Endodermal cell (in vitro differentiated cells): ENCODE measurements around the gene CYSLTR2. TPM values are rescaled to one million over a fixed set of nuclear protein-coding genes. Genes with fewer than 3 reads are reported as not detected.

Experiments used
- DNase-seq: peaks from one replicate; pipeline ENCODE4 v3.0.0-alpha.2; 2017
- H3K27ac ChIP-seq: 2 replicates; pipeline ENCODE4 v1.5.1; 2013; ENCODE audit warnings: mild to moderate bottlenecking, low read depth, low read length, moderate library complexity
- H3K27me3 ChIP-seq: 2 replicates; pipeline ENCODE4 v1.6.1; 2013; ENCODE audit warnings: mild to moderate bottlenecking, low read length, moderate library complexity; ENCODE audit not compliant: insufficient read depth, control insufficient read depth, poor library complexity, severe bottlenecking
- H3K36me3 ChIP-seq: 2 replicates; pipeline ENCODE4 v1.7.0; 2013; ENCODE audit warnings: mild to moderate bottlenecking, low read length, moderate library complexity; ENCODE audit not compliant: control insufficient read depth, insufficient read depth
- H3K4me1 ChIP-seq: one replicate; pipeline ENCODE4 v1.7.0; 2013; ENCODE audit warnings: low read length; ENCODE audit not compliant: control insufficient read depth, insufficient read depth
- H3K4me3 ChIP-seq: 2 replicates; pipeline ENCODE4 v1.5.1; 2013; ENCODE audit warnings: mild to moderate bottlenecking, low read length, moderate library complexity
- H3K9ac ChIP-seq: 2 replicates; pipeline ENCODE4 v1.6.1; 2013; ENCODE audit warnings: mild to moderate bottlenecking, low read length, moderate library complexity; ENCODE audit not compliant: poor library complexity, severe bottlenecking; ENCODE audit errors: extremely low read depth
- H3K9me3 ChIP-seq: 2 replicates; pipeline ENCODE4 v1.6.1; 2013; ENCODE audit warnings: mild to moderate bottlenecking, low read length, moderate library complexity; ENCODE audit not compliant: control insufficient read depth
- H3K27ac Mint-ChIP-seq: 2 replicates; pipeline ENCODE4 v1.8.0; 2020; ENCODE audit warnings: mixed read lengths
- H3K27me3 Mint-ChIP-seq: 2 replicates; pipeline ENCODE4 v1.8.0; 2021; ENCODE audit warnings: mild to moderate bottlenecking, mixed read lengths; ENCODE audit not compliant: insufficient read depth
- H3K36me3 Mint-ChIP-seq: 2 replicates; pipeline ENCODE4 v1.8.0; 2020; ENCODE audit warnings: low read depth, mixed read lengths
- H3K4me1 Mint-ChIP-seq: 2 replicates; pipeline ENCODE4 v1.8.0; 2020; ENCODE audit warnings: mixed read lengths
- H3K4me3 Mint-ChIP-seq: 2 replicates; pipeline ENCODE4 v1.8.0; 2020; ENCODE audit warnings: mild to moderate bottlenecking, moderate library complexity, mixed read lengths
- H3K9me3 Mint-ChIP-seq: 2 replicates; pipeline ENCODE4 v1.8.0; 2020; ENCODE audit warnings: mild to moderate bottlenecking, mixed read lengths
- WGBS, 2 experiments: methylation state at CpG; one replicate each; pipeline versions ENCODE4 v1.1.5 to v1.1.7; 2013; ENCODE audit warnings: missing lambda C conversion rate in 2 of 2, mixed read lengths in 1 of 2; ENCODE audit not compliant: insufficient coverage in 1 of 2, insufficient read length in 1 of 2; 5-methylcytosine and 5-hydroxymethylcytosine counted together
- long read RNA-seq, 4 experiments: library from polyadenylated mRNA in 2 of 4; library from RNA in 1 of 4; library from capped mRNA in 1 of 4; stranded (forward) in 3 of 4; unstranded in 1 of 4; transcript quantifications; one replicate each; pipeline ENCODE4 v2.0.0, GENCODE V29; 2020 to 2021; ENCODE audit warnings: inconsistent platforms in 1 of 4
- polyA plus RNA-seq, 2 experiments: library from polyadenylated mRNA; stranded (reverse); fragments of 50-300 nt; gene quantifications; one replicate each; pipeline ENCODE4 v1.2.3, GENCODE V29; 2013
- total RNA-seq, 2 donors: library from RNA; stranded (reverse); fragmentation: NEBNext Ultra II Directional in 1 of 2; extraction: Animal tissue kit (Norgen Biotek cat#: 25700) in 1 of 2; gene quantifications; 2 replicates in 1 of 2; 3 replicates in 1 of 2; pipeline ENCODE4 v1.2.1, GENCODE V29; 2021
- TF ChIP-seq, protein P1 (sequence below): fragments of 200-600 bp; sonication (generic); conservative IDR thresholded peaks from 2 replicates; pipeline ENCODE4 v1.5.0; 2021; ENCODE audit warnings: antibody characterized with exemption, mild to moderate bottlenecking

The CYSLTR2 gene, protein sequence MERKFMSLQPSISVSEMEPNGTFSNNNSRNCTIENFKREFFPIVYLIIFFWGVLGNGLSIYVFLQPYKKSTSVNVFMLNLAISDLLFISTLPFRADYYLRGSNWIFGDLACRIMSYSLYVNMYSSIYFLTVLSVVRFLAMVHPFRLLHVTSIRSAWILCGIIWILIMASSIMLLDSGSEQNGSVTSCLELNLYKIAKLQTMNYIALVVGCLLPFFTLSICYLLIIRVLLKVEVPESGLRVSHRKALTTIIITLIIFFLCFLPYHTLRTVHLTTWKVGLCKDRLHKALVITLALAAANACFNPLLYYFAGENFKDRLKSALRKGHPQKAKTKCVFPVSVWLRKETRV
- total RNA-seq, result not detected
- not detected for polyA plus RNA-seq (2013, experiment 1 of 2)
- 0.08 TPM for polyA plus RNA-seq (2013, experiment 2 of 2)
- long read RNA-seq, experiment 1, result 0 reads
- long read RNA-seq, experiment 2, result 0 reads
- long read RNA-seq, experiment 3, result 0 reads
- long read RNA-seq, experiment 4, result 0 reads

DNA sequence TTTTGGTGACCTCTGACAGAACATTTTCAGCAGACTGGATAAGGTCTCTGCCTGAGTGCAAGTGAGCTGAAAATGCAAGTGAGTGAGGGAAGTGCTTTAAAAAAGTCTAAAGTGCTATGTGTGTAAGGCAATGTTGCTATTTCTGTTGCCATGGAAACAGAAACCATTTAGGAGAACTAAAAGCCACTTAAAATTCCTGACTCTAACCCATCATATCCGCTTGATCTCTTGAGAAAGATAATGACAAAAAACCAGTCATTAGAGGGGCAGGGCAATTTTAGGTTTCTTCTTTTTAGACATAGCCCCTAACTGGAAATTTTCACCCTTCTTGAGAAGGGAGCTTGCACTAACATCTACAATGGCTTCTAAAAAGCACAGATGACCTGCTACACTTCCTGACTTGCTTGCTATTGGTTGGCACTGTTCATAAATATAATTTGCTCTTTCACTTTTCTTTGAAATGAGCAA is at the start of gene CYSLTR2:
Gene CYSLTR2 (plus strand): TSS at position 458 of the 468 bp plus-strand sequence. CDS start 52,889 bp downstream, outside the sequence.
- Mint-ChIP-seq H3K36me3 (no peaks in the 10 kb centered on the region), H3K27me3 (peaks cover 2% of the 10 kb centered on the region), H3K4me1 (peaks cover 13% of the 10 kb centered on the region), H3K27ac (no peak within 1 kb of the TSS), H3K9me3 (no peaks in the 10 kb centered on the region), H3K4me3 (no peak within 1 kb of the TSS)
- Histone ChIP-seq H3K4me3 (no peak within 1 kb of the TSS), H3K9ac (no peak within 1 kb of the TSS), H3K9me3 (no peaks in the 10 kb centered on the region), H3K27me3 (no peaks in the 10 kb centered on the region), H3K4me1 (no peaks in the 10 kb centered on the region), H3K36me3 (no peaks in the 10 kb centered on the region), H3K27ac (no peak within 1 kb of the TSS)
- DNase-seq, result no peak
- WGBS, 2 experiments, result 75 to 88% methylated on average over 1 of the region's 1 CpG
- TF ChIP-seq, protein P1, sequence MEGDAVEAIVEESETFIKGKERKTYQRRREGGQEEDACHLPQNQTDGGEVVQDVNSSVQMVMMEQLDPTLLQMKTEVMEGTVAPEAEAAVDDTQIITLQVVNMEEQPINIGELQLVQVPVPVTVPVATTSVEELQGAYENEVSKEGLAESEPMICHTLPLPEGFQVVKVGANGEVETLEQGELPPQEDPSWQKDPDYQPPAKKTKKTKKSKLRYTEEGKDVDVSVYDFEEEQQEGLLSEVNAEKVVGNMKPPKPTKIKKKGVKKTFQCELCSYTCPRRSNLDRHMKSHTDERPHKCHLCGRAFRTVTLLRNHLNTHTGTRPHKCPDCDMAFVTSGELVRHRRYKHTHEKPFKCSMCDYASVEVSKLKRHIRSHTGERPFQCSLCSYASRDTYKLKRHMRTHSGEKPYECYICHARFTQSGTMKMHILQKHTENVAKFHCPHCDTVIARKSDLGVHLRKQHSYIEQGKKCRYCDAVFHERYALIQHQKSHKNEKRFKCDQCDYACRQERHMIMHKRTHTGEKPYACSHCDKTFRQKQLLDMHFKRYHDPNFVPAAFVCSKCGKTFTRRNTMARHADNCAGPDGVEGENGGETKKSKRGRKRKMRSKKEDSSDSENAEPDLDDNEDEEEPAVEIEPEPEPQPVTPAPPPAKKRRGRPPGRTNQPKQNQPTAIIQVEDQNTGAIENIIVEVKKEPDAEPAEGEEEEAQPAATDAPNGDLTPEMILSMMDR, result no peak

DNA sequence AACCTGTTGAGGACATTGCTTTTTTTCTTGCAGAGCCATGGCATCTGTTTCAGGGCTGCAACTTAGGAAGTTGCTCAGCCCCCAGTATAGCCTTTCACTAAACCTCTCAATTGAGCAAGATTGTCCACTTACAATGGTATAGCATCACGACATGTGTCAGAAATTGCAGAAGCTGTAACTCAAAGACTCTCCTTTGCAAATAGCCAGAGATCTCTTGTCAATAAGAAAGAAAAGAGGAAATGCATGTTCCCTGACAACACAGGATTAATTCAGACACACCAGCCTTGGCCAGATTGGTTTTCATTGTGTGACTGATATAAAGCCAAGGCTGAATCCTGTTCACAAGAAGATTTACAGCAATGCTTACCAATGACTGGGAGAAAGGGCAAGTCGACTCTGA is 38.7 kb upstream of the CYSLTR2 start:
- no peak overlapping the region for H3K4me3 ChIP-seq
- peaks cover 44% of the 10 kb centered on the region for H3K9me3 Mint-ChIP-seq
- H3K36me3 Mint-ChIP-seq, result peaks cover 7% of the 10 kb centered on the region

DNA sequence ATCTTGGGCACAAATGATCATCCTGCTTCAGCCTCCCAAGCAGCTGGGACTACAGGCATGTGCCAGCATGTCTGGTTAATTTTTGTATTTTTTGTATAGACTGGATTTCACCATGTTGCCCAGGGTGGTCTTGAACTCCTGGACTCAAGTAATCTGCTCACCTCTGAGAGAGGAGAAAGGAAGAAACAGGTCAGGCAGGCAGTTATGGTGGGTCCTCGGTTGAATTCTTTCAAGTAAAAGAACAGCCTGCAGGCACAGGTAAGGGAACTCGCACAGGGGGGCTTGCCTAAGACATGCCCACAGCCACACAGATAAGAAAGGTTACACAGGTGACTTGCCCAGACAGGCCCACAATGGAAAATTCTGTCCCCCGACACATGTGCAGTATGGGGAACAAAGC is 34.8 kb upstream of the CYSLTR2 start:
- no peak overlapping the region for H3K4me3 ChIP-seq
- Mint-ChIP-seq H3K4me3 (no peak overlapping the region), H3K4me1 (peaks cover 5% of the 10 kb centered on the region), H3K27ac (no peak overlapping the region), H3K36me3 (peaks cover 10% of the 10 kb centered on the region), H3K27me3 (peaks cover 3% of the 10 kb centered on the region), H3K9me3 (peaks cover 68% of the 10 kb centered on the region)
- H3K27ac ChIP-seq, result no peak overlapping the region
- peaks cover 53% of the 10 kb centered on the region for H3K9me3 ChIP-seq
- H3K27me3 ChIP-seq, result no peaks in the 10 kb centered on the region
- no peaks in the 10 kb centered on the region for H3K4me1 ChIP-seq
- DNase-seq, result no peak
- H3K9ac ChIP-seq, result no peak overlapping the region
- TF ChIP-seq, protein P1, result no peak
- no peaks in the 10 kb centered on the region for H3K36me3 ChIP-seq
- WGBS, 2 experiments, result 85 to 96% methylated on average over 2 to 3 of the region's 3 CpGs

More for the DNA sequence above, 38.7 kb upstream of the CYSLTR2 start:
- Histone ChIP-seq H3K27me3 (no peaks in the 10 kb centered on the region), H3K9me3 (peaks cover 28% of the 10 kb centered on the region), H3K36me3 (no peaks in the 10 kb centered on the region), H3K9ac (no peak overlapping the region), H3K27ac (no peak overlapping the region), H3K4me1 (no peaks in the 10 kb centered on the region)
- Mint-ChIP-seq H3K27me3 (peaks cover 2% of the 10 kb centered on the region), H3K4me1 (no peaks in the 10 kb centered on the region), H3K27ac (no peak overlapping the region), H3K4me3 (no peak overlapping the region)
- 84 to 100% methylated on average over 1 to 2 of the region's 2 CpGs for WGBS, 2 experiments
- TF ChIP-seq, protein P1, result no peak
- no peak for DNase-seq
